GM21619 (cell line): ENCODE data around the gene AMDHD1.
"Not testable (repeated sequence)": the region's sequence is repeated elsewhere in the genome, so short reads cannot be mapped to it uniquely, and the experiment has no call there.

Source experiments
- ATAC-seq: cut with Tn5 transposase; IDR thresholded peaks from one replicate; pipeline ENCODE4 v1.9.1; 2021; ENCODE audit not compliant: unreplicated experiment

AMDHD1 gene

GRCh38 chr12:95963096-95963495, 20.0 kb downstream of the AMDHD1 start:
- no peak for ATAC-seq

- ATAC-seq, result no peak
Measured at GRCh38 chr12:95966287-95966870, 23.2 kb downstream of the AMDHD1 start.

GRCh38 chr12:95967301-95967700, 24.2 kb downstream of the AMDHD1 start:
- no peak for ATAC-seq

GRCh38 chr12:95969116-95969515, 26.0 kb downstream of the AMDHD1 start:
- not testable (repeated sequence) for ATAC-seq

GRCh38 chr12:95970905-95971304, 27.8 kb downstream of the AMDHD1 start:
- ATAC-seq, result no peak

- ATAC-seq, result no peak
Measured at GRCh38 chr12:95972832-95973456, 29.8 kb downstream of the AMDHD1 start.

GRCh38 chr12:95974358-95974757, 31.2 kb downstream of the AMDHD1 start:
- ATAC-seq, result no peak

GRCh38 chr12:95975491-95975890, 32.4 kb downstream of the AMDHD1 start:
- ATAC-seq, result no peak

- no peak for ATAC-seq
Measured at GRCh38 chr12:95976416-95976832, 33.3 kb downstream of the AMDHD1 start.

GRCh38 chr12:95977764-95978305, 34.7 kb downstream of the AMDHD1 start:
- no peak for ATAC-seq

GRCh38 chr12:95978351-95978750, 35.2 kb downstream of the AMDHD1 start:
- ATAC-seq, result no peak

GRCh38 chr12:95978774-95979173, 35.6 kb downstream of the AMDHD1 start:
- ATAC-seq, result no peak

- ATAC-seq, result no peak
Measured at GRCh38 chr12:95980437-95980836, 37.3 kb downstream of the AMDHD1 start.

GRCh38 chr12:95982602-95983001, 39.5 kb downstream of the AMDHD1 start:
- ATAC-seq, result no peak

- no peak for ATAC-seq
Measured at GRCh38 chr12:95984682-95985081, 41.6 kb downstream of the AMDHD1 start.

- no peak for ATAC-seq
Measured at GRCh38 chr12:95986635-95987570, 43.8 kb downstream of the AMDHD1 start.

- no peak for ATAC-seq
Measured at GRCh38 chr12:95988506-95989275, 45.6 kb downstream of the AMDHD1 start.

- ATAC-seq, result no peak
Measured at GRCh38 chr12:95989504-95990123, 46.5 kb downstream of the AMDHD1 start.

GRCh38 chr12:95990136-95990535, 47.0 kb downstream of the AMDHD1 start:
- ATAC-seq, result no peak

- no peak for ATAC-seq
Measured at GRCh38 chr12:95993907-95994306, 50.8 kb downstream of the AMDHD1 start.
